ENCODE measurements around the gene MAP1A. TPM values are rescaled to one million over a fixed set of nuclear protein-coding genes. Genes with fewer than 3 reads are reported as not detected.

The MAP1A gene
- total RNA-seq, 1 experiment from 2014 or later = 1.9 TPM

DNA sequence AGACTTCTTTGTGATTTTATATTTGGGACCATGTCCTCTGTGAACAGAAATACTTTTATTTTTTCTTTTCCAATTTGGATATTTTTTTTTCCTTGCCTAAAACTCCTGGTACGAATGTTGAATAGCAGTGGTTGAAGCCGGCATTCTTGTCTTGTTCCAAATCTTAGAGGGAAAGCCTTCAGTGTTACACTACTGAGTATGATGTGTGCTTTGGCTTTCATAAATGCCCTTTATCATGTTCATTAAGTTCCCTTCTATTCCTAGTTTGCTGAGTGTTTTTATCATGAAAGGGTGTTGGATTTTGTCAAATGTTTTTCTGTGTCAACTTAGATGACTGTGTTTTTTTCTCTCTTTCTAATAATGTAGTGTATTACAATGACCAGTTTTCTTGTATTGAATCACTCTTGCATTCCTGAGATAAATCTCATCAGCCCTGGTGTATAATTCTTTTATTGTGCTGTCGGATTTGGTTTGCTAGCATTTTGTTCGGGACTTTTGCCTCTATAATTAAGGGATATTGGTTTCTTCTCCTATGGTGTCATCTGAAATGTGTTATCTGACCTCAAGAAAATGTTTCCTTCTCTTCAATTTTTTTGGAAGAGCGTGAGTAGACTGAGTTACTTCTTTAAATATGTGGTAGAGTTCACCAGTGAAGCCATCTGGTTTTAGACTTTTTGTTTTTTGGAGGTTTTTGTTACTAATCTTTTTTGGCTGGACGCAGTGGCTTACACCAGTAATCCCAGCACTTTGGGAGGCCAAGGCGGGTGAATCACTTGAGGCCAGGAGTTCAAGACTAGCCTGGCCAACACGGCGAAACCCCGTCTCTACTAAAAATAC, 33.3 kb downstream of the MAP1A start (continued):
- TF ChIP-seq POLR2AphosphoS5 (IDR thresholded peaks at IDR 0.05; ENCODE audit: low read depth, low read length) (no peak), CEBPB (IDR thresholded peaks at IDR 0.05; ENCODE audit: low read depth) (no peak), EZH2 (IDR thresholded peaks at IDR 0.05) (no peak), ZNF274 (IDR thresholded peaks at IDR 0.05; ENCODE audit: low read depth, low read length) (no peak), TCF7L2 (IDR thresholded peaks at IDR 0.05; ENCODE audit: borderline replicate concordance, extremely low read depth, insufficient read depth, insufficient read length) (no peak), ZFX (IDR thresholded peaks at IDR 0.05) (no peak), RAD21 (IDR thresholded peaks at IDR 0.05; ENCODE audit: low read depth) (no peak), ELF1 (IDR thresholded peaks at IDR 0.05; ENCODE audit: borderline replicate concordance, low read depth) (no peak), EGR1 (IDR thresholded peaks at IDR 0.05; ENCODE audit: low read depth) (no peak), CBX3 (IDR thresholded peaks at IDR 0.05; ENCODE audit: low read depth) (no peak)
- TF ChIP-seq, protein P1, sequence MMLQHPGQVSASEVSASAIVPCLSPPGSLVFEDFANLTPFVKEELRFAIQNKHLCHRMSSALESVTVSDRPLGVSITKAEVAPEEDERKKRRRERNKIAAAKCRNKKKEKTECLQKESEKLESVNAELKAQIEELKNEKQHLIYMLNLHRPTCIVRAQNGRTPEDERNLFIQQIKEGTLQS (IDR thresholded peaks at IDR 0.05) = no peak

DNA sequence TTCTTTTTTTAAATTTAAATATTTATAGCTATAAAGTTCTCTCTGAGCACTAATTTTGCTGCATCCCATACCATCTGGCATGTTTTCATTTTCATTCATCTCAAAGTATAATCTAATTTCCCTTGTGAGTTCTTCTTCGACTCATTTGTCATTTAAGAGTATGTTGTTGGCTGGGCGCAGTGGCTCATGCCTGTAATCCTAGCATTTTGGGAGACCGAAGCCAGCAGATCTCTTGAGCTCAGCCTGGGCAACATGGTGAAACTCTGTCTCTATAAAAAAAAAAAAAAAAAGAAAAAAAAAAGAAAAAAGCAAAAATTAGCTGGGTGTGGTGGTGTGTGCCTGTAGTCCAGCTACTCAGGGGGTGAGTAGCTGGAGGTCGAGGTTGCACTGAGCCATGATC, 34.8 kb downstream of the MAP1A start:
- no TSS peak for BruUV-seq (replicated peaks)
- ChIA-PET RAD21 (ENCODE audit: low non-redundant PET in 1 of 2, low total read pairs in 2 of 2, uncharacterized antibody in 2 of 2, unreplicated experiment in 2 of 2) (no interaction called here), POLR2A (interaction anchor here (1.2 kb wide), 1 partner anchor 10 kb away, joined by 3 read pairs; no protein-coding TSS in a partner anchor), CTCF (no interaction called here)
- no peak overlapping the region for H2AFZ ChIP-seq (ENCODE audit: low read depth, low read length, poor library complexity, severe bottlenecking)
- intact Hi-C loops (cut with micrococcal nuclease) = no loop called here
- peaks cover 3 to 6% of the 10 kb centered on the region in 2 experiments; a peak in 2 of 4 replicates for H3K36me3 ChIP-seq (ENCODE audit: control insufficient read depth in 1 of 2, insufficient read depth in 2 of 2, low read length in 2 of 2)
- H3K9ac ChIP-seq (ENCODE audit: low read length) = no peak overlapping the region
- H3K4me3 ChIP-seq (replicated peaks in 1 of 2; ENCODE audit: low read depth in 1 of 2, low read length in 2 of 2) = no peak overlapping the region
- no peaks in the 10 kb centered on the region for H3K27me3 ChIP-seq (ENCODE audit: insufficient read depth, low read length)
- H4K20me1 ChIP-seq (ENCODE audit: insufficient read depth) = no peaks in the 10 kb centered on the region
- H3K79me2 ChIP-seq (ENCODE audit: insufficient read depth, low read length) = no peaks in the 10 kb centered on the region
- DNase-seq (ENCODE audit: low read depth, low spot score) = no peak
- H3K9me2 ChIP-seq (ENCODE audit: insufficient read depth) = no peaks in the 10 kb centered on the region
- no peak for ATAC-seq
- no peaks in the 10 kb centered on the region for H3K9me3 ChIP-seq (ENCODE audit: control insufficient read depth in 1 of 2, insufficient read depth in 1 of 2, low read depth in 1 of 2, low read length in 2 of 2)
- H3K4me2 ChIP-seq (ENCODE audit: low read length) = no peak overlapping the region
- TF ChIP-seq, protein P1 (IDR thresholded peaks at IDR 0.05) = no peak
- TF ChIP-seq, protein P2, sequence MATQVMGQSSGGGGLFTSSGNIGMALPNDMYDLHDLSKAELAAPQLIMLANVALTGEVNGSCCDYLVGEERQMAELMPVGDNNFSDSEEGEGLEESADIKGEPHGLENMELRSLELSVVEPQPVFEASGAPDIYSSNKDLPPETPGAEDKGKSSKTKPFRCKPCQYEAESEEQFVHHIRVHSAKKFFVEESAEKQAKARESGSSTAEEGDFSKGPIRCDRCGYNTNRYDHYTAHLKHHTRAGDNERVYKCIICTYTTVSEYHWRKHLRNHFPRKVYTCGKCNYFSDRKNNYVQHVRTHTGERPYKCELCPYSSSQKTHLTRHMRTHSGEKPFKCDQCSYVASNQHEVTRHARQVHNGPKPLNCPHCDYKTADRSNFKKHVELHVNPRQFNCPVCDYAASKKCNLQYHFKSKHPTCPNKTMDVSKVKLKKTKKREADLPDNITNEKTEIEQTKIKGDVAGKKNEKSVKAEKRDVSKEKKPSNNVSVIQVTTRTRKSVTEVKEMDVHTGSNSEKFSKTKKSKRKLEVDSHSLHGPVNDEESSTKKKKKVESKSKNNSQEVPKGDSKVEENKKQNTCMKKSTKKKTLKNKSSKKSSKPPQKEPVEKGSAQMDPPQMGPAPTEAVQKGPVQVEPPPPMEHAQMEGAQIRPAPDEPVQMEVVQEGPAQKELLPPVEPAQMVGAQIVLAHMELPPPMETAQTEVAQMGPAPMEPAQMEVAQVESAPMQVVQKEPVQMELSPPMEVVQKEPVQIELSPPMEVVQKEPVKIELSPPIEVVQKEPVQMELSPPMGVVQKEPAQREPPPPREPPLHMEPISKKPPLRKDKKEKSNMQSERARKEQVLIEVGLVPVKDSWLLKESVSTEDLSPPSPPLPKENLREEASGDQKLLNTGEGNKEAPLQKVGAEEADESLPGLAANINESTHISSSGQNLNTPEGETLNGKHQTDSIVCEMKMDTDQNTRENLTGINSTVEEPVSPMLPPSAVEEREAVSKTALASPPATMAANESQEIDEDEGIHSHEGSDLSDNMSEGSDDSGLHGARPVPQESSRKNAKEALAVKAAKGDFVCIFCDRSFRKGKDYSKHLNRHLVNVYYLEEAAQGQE (IDR thresholded peaks at IDR 0.05; ENCODE audit: low read depth) = no peak
- TF ChIP-seq SRF (IDR thresholded peaks at IDR 0.05; ENCODE audit: low read depth) (no peak), JUND (IDR thresholded peaks at IDR 0.05) (no peak), TCF7L2 (IDR thresholded peaks at IDR 0.05; ENCODE audit: borderline replicate concordance, extremely low read depth, insufficient read depth, insufficient read length) (no peak), RAD21 (IDR thresholded peaks at IDR 0.05; ENCODE audit: low read depth) (no peak), FOSL1 (IDR thresholded peaks at IDR 0.05; ENCODE audit: low read depth) (no peak), CBX3 (IDR thresholded peaks at IDR 0.05; ENCODE audit: low read depth) (no peak), POLR2AphosphoS5 (IDR thresholded peaks at IDR 0.05; ENCODE audit: low read depth, low read length) (no peak), EZH2 (IDR thresholded peaks at IDR 0.05) (no peak)
- no peak overlapping the region for H3K27ac ChIP-seq (ENCODE audit: low read depth, low read length)
- H3K4me1 ChIP-seq (ENCODE audit: control insufficient read depth in 1 of 2, insufficient read depth in 2 of 2, low read length in 2 of 2) = no peaks in the 10 kb centered on the region
